HG03045 (cell line): ENCODE results near the gene RHEB.

Experiments
- ATAC-seq: cut with Tn5 transposase; IDR thresholded peaks from one replicate; pipeline ENCODE4 v1.9.1; 2021; ENCODE audit warnings: mild to moderate bottlenecking, moderate library complexity; ENCODE audit not compliant: unreplicated experiment

The RHEB gene

GRCh38 chr7:151477867-151478266 is 41.8 kb downstream of the RHEB start:
- ATAC-seq: no peak

DNA sequence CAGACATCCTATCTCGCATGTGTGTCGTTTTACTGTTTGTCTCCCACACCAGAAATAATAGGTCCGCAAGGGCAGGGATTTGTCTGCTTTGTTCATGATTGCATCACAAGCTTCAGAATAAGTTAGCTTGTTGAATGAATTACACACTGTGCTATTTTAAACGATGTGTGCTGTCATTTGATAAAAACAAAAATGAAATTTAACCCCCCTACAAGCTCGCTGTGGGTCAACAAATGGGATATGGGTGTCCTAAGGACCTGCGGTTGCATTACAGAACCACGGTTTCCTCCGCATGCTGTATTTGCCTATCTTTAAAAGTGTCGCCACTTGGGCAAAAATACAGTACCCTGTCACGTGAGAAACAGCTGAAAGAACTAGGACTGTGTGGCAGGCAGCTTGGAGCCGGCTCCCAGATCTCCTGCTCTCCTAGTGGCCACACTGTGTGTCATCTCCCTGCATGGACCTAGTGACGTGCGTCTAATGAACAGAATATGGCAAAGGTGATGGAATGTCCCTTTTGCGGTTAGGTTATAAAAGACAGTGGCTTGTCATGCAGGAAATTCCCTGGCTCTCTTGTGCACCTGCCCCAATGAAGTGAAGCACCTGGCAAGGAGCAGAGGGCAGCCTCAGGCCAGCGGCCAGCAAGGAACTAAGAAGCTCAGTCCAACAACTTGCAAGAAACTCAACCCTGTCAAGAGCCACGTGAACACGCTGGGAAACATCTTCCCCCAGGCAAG is 46.9 kb downstream of the RHEB start:
- peak; percentile 52 for ATAC-seq

DNA sequence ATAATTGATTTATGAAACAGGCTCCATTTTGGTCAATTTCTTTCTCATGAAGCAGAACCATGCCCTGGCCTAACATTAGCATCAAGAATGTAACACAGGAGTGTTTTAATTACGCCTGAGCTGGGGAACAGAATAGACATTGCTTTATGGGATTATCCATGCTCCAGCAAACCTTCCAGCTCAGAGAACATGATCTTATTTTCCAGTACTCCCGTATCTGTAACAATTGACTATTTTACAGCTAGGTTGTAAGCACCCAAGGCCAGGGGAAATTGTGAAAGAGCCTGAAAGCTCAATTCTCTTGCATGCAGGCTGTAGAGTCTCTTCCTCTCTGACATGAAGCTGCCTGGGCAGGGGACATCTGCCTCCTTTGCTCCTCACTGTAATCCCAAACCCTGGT is 49.0 kb downstream of the RHEB start:
- ATAC-seq: no peak

- ATAC-seq: no peak
Observed at GRCh38 chr7:151469281-151469680, 50.4 kb downstream of the RHEB start.

DNA sequence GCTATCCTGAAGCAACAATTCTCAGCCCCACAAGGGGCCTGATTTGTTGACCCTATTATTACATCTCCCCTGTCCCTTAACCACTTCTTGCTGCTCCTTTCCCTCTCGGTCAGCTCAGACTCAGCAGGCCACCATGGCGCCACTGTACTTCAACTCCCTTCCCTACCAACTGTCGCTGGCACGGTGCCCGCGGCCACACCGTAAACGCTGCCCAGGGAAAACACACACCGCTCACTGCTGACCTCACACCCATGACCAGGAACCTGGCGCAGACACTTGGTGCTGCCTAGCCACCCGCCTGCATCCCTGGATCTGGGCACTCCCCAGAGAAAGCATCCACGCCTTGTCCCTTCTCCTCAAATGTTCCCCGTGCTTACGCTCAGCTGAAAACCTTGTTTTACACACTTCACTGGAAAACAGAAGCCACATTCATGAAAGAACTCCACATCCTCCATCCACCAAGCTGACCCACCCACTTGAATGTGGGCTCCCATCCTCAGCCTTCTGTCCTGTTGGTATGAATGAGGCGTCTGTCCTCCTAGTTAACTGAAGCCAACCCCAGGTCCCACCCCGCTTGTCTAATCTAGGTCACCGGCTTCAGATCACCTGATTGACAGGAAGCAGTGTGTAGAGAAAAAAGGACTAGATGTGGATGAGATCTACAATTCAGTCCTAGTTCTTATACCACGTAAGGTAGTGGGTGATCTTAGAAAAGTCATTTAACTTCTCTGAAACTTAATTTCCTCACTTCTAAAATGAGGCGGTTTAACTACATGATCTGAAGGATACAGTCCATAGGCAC is 51.3 kb downstream of the RHEB start:
- no peak for ATAC-seq

- ATAC-seq: no peak
Observed at GRCh38 chr7:151465169-151465568, 54.5 kb downstream of the RHEB start.

- ATAC-seq: no peak
Observed at GRCh38 chr7:151462306-151462779, 57.4 kb downstream of the RHEB start.

DNA sequence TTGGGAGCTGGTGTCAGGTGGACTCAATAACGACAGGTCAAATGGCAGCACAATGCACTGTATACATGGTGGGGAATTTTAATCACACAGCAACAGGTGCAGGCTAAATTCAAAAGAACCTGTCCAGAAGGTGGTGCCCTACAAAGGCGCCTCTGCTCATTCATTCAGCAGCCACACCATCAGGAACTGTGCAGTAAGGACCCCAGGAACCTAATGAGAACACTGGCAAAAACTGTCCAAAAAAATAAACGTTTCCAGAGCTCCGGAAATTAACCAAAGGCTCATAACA is 57.8 kb downstream of the RHEB start:
- no peak for ATAC-seq

DNA sequence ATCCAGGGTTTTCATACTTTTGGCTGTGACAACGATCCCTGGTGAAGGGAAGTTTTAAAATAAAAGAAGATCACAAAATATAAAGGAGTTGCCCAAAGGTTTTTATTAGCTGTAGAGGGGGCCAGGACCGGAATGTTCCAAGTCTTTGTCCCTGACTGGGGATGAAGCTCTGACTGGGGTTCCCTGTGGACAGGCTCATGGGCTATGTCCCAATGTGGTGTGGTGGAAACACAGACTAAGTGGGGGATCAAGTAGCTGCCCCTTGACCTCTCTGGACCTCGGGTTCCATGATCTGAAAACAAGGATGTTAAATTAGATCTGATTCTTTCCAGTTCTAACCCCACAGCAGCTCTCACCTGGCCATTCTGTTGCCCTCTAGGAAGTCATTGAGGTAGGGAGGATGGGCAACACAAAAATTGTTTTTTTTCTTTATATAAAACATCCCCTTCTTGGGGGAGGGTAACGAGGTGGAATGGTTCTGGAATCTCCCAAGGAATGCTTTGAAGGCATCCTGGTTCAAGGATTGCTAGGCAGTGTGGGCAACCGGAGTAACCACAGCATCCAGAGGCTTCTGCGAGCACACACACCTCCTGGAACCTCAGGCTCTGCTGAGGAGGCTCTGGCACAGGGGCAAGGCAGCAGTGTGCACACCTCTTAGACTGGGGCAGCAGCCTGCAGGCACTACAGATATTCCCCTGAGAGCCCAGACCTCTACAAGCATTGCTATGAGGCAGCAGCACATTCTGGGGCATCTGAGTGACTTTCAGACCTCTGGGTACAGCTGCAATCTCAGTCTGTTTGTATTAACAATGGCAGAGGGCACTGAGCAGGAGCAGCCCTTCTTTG is 58.4 kb downstream of the RHEB start:
- ATAC-seq: no peak

- ATAC-seq: no peak
Observed at GRCh38 chr7:151460474-151460855, 59.2 kb downstream of the RHEB start.

DNA sequence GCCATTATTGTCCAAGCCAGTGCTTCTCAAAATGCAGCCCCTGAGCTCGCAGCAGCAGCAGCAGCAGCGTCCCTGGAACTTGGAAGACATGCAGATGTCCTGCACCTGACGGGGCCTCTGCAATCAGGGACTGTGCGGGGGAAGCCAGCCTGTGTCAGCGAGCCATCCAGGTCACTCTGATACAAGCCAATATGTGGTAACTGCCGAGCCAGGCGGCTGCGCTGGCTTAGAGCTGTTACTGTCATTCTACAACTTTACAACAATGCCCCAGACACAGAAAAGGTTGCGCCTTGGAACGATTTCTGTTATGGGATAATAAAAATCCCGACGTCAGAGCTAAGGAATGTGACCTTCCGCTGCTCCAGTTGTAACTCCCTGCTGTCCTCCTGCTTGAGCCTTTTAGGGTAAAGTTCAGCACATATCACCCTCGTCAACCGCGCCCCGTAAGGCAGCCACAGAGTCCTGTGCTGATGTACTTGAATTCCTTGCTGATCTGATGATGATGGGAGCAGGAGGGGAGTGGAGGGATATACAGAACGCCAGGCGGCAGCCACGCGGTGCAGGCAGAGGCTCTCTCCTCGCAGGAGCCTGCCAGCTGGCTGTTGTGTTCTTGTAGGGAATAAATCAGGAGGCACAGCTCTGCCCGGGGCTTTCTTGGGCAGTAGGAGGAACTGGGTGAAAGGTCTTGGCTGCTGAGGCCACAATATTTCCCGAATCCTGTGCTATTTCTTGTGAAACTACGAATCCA is 59.8 kb downstream of the RHEB start:
- ATAC-seq: no peak

DNA sequence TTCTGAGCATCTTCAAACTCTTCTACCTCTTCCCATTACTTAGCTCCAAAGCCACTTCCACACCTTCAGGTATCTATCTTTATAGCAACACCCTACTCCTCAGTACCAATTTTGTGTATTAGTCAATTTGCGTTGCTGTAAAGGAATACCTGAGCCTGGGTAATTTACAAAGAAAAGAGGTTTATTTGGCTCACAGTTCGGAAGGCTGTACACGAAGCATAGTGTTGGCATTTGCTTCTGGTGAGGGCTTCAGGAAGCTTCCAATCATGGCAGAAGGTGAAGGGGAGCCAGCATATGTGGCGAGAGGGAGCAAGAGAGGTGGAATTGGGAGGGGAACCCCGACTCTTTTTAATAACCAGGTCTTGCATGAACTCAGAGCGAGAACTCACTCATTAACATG is 62.2 kb downstream of the RHEB start:
- no peak for ATAC-seq

DNA sequence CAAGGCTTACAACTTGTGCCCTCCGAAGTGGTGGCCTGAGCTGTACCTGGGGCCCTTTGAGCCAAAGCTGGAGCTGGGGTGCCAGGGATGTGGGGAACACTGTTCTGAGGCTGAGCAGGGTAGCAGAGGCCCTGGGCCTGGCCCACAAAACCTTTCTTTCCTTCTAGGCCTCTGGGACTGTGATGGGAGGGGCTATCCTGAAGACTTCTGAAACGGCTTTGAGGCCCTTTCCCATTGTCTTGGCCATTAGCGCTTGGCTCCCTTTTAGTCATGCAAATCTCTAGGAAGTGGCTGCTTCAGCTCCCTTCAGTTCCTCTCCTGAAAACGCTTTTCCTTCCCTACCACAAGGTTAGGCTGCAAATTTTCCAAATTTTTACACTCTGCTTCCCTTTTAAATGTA is 62.9 kb downstream of the RHEB start:
- no peak for ATAC-seq

DNA sequence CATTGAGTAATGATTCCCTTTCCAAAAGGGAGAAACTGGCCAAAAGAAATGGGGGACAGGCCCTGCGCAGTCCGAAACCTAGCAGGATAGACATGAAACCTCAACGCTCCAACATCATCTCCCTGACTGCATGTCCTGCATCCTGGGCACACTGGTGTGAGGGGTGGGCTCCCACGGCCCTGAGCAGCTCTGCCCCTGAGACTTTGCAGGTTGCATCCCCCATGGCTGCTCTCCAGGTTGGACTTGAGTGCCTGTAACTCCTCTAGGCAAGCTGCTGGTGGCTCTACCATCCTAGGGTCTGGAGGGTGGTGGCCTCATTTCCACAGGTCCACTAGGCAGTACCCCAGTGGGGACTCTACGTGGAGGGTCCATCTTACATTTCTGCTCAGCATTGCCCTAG is 63.4 kb downstream of the RHEB start:
- no peak for ATAC-seq

- ATAC-seq: no peak
Observed at GRCh38 chr7:151455690-151456089, 64.0 kb downstream of the RHEB start.

- no peak for ATAC-seq
Observed at GRCh38 chr7:151454932-151455530, 64.7 kb downstream of the RHEB start.

- no peak for ATAC-seq
Observed at GRCh38 chr7:151454305-151454704, 65.4 kb downstream of the RHEB start.

DNA sequence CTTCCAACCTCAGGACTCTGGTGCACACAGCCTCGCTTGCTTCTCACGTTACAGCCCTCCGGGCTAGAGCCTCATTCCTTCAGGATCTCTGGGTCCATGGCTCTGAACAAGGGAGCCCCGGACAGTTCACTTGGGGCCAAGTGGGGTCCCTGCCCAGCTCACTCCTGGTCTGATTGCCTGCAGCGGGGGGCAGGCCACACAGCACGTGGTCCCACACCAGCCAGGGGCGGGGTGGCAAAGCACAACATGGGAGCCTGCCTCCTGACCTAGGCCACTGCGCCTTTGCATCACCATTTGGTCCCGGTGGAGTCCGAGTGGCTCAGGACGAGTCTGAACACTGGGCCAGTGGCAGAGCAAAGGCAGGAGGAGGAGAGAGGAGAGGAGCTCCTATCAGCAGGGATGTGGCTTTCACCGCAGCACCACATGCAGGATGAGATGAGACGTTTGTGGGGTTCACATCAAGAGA is 66.3 kb downstream of the RHEB start:
- ATAC-seq: no peak

GRCh38 chr7:151452680-151453325 is 66.9 kb downstream of the RHEB start:
- no peak for ATAC-seq
